RWPE1 (cell line): ENCODE data around the gene RAB43.
"Not testable (repeated sequence)": the region's sequence is repeated elsewhere in the genome, so short reads cannot be mapped to it uniquely, and the experiment has no call there.

Experiments
- CTCF ChIA-PET: fragments of 350-600 bp; sonication (Branson Sonifier 250); formaldehyde crosslinking; extraction: SDS; loops from one replicate; lab custom pipeline; 2021; lab: Yijun Ruan, JAX
- POLR2A ChIA-PET: fragments of 400-600 bp; formaldehyde crosslinking; extraction: SDS; loops from one replicate; lab custom pipeline; 2020; ENCODE audit warnings: antibody characterized with exemption; ENCODE audit not compliant: low non-redundant PET; lab: Yijun Ruan, JAX
- DNase-seq: peaks from one replicate; pipeline ENCODE4 v3.0.0; 2012; ENCODE audit warnings: low spot score
- H3K27ac ChIP-seq: fragments of 450-650 bp; 2 replicates; pipeline ENCODE4 v1.5.1; 2017
- CTCF ChIP-seq: fragments of 450-650 bp; conservative IDR thresholded peaks from 2 replicates; pipeline ENCODE4 v1.5.1; 2017; ENCODE audit warnings: low read depth, mild to moderate bottlenecking

RAB43 gene

GRCh38 chr3:129121792-129122411, at the start of gene RAB43:
Gene RAB43 (minus strand): TSS chr3:129121804. CDS start chr3:129121489, 315 bp downstream.
- no peak for TF ChIP-seq CTCF
- H3K27ac ChIP-seq, result peak within 1 kb of the TSS; percentile 83
- ChIA-PET CTCF (interaction anchor here (0.6 kb wide), 1 partner anchor 151 kb away, joined by 3 read pairs; no protein-coding TSS in a partner anchor), POLR2A (interaction anchor here (0.7 kb wide), 1 partner anchor 975 kb away, joined by 5 read pairs; no protein-coding TSS in a partner anchor)
- peak; percentile 96 for DNase-seq

GRCh38 chr3:129166579-129167332, 45.2 kb upstream of the RAB43 start:
- TF ChIP-seq CTCF, result no peak
- H3K27ac ChIP-seq, result no peak overlapping the region; the same call in 1 of the 2 replicates
- ChIA-PET POLR2A (no interaction called here), CTCF (no interaction called here)
- no peak for DNase-seq

GRCh38 chr3:129165594-129165993, 44.0 kb upstream of the RAB43 start:
- POLR2A ChIA-PET, DNase-seq: not testable (repeated sequence)
- peak overlapping the region; percentile 50 for H3K27ac ChIP-seq
- CTCF ChIA-PET, result interaction anchor here (0.6 kb wide), 1 partner anchor 26 kb away, joined by 3 read pairs; no protein-coding TSS in a partner anchor

GRCh38 chr3:129164500-129164899, 42.9 kb upstream of the RAB43 start:
- ChIA-PET POLR2A (no interaction called here), CTCF (interaction anchor here (3.2 kb wide), 1 partner anchor 81 kb away, joined by 18 read pairs; no protein-coding TSS in a partner anchor)
- no peak for DNase-seq
- no peak for TF ChIP-seq CTCF
- peak overlapping the region; percentile 43 for H3K27ac ChIP-seq

- POLR2A ChIA-PET, result no interaction called here
- H3K27ac ChIP-seq, result no peak overlapping the region
- TF ChIP-seq CTCF, result peak; percentile 19; the same call in 1 of the 2 replicates
- DNase-seq, result no peak
- CTCF ChIA-PET, result interaction anchor here (0.6 to 3.2 kb wide), 6 partner anchors 22 to 88 kb away, joined by 3 to 18 read pairs (median 4); partner anchors contain the start of gene COPG1
Observed at GRCh38 chr3:129162729-129163579, 41.4 kb upstream of the RAB43 start.

GRCh38 chr3:129161860-129162271, 40.3 kb upstream of the RAB43 start:
- CTCF ChIA-PET, result interaction anchor here (0.6 to 3.2 kb wide), 9 partner anchors 23 to 603 kb away, joined by 3 to 18 read pairs (median 3); partner anchors contain the start of gene COPG1
- peak; percentile 48 for DNase-seq
- peak; percentile 57 for TF ChIP-seq CTCF
- POLR2A ChIA-PET, result interaction anchor here (0.7 to 1.3 kb wide), 2 partner anchors 83 to 87 kb away, joined by 5 to 7 read pairs; partner anchors contain the start of gene COPG1
- peak overlapping the region; percentile 97 for H3K27ac ChIP-seq
